ENCODE results near the gene RASSF7.
A peak's percentile ranks its signal among the peaks of the same experiment; 100 is the strongest.

Gene RASSF7

GRCh38 chr11:550746-551085 is 10.1 kb upstream of the RASSF7 start:
- DNase-seq (ENCODE audit: low read depth in 2 of 2, low spot score in 1 of 2): no peak

GRCh38 chr11:551131-551530 is 9.6 kb upstream of the RASSF7 start:
- no peak for DNase-seq (ENCODE audit: low read depth in 2 of 2, low spot score in 1 of 2)

GRCh38 chr11:551596-551995 is 9.2 kb upstream of the RASSF7 start:
- no peak for DNase-seq (ENCODE audit: low read depth in 2 of 2, low spot score in 1 of 2)

GRCh38 chr11:553083-553987 is 7.4 kb upstream of the RASSF7 start:
- no peak for DNase-seq (ENCODE audit: low read depth in 2 of 2, low spot score in 1 of 2)

DNA sequence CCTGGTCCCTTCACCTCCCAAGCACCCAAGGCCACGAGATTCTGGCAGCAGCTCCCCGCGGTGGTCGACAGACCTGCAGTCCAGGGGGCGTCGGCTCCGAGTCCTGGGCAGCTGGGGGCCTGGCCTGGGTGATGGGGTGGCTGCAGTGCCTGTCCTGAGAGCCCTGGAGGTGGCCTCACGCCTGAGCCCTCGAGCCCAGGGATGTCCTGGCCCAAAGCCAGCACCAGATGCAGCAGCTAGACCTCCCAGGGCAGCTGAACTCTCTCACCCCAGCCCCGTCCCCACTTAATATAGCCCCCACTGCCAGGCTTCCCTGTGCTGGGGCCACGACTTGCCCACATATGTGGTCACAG is 6.8 kb upstream of the RASSF7 start:
- DNase-seq (ENCODE audit: low read depth in 2 of 2, low spot score in 1 of 2): no peak

- DNase-seq (ENCODE audit: low read depth in 2 of 2, low spot score in 1 of 2): peak in 1 of 2 donors; percentile 54
Observed at GRCh38 chr11:554428-555226, 6.1 kb upstream of the RASSF7 start.

DNA sequence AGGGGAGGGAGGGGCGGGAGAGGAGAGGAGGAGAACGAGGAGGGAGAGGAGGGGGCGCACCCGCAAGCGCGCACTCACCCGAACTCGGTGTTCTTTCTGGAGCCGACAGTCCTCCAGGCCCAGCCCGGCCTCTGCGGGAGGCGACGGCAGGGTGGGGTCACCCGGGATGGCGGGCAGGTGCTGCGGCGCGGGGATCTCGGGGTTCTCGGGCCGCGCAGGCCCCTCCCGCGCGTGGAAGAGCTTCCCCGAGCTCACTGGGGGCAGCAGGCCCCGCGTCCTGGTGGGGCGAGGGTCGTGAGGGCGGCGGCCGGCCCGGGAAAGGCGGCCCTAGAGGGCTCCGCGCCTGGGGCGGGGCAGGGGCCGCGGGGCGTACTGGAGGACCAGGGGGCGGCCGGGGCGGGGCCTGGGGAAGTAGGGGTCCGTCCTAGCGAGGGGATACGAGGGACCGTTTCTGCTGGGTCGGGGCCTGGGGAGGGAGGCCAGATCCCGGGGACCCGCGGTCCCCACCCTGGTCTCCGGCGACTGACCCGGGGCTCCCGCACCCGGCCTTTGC is 5.5 kb upstream of the RASSF7 start:
- DNase-seq (ENCODE audit: low read depth in 2 of 2, low spot score in 1 of 2): no peak

DNA sequence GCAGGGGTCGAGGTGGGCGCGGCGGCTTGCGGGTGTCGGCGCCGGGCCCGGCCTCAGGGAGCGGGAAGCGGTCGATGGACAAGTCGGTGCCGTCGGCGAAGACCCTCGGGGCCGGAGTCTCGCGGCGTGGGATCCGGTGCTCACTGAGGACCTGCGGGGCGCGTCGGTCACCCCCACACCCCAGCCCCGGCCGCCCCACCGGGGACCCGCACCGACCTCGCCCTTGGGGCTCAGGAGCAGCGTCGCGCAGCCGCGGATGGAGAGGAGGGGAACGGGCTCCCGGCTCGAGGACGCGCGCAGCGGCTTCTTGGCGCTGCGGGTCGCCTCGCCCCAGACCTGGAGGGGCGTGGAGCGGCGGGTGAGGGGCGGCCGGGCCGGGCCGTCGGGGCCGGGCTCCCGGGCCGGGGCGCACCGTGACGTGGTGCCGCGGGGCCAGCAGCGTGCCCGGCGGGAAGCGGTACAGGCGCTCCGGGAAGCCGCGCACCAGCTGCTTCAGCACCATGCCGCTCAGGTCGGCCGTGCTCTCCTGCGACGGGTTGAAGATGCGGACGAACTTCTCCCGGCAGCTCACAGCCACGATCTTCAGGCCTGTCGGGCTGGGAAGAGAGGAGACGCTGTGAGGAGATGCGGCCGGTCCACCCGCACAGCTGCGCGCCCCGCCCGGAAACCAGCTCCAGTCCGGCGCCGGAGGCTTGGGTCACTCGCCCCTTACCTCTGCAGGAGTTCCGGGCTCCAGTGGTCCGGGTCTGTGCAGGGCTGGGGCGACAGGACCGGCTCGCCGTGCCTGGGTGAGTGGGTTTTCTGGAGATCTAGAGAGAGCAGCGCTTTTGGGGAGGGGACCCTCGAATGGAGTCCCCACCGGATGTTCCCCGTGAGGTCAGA is 4.7 kb upstream of the RASSF7 start:
- no peak for DNase-seq (ENCODE audit: low read depth in 2 of 2, low spot score in 1 of 2)

GRCh38 chr11:556662-557256 is 4.0 kb upstream of the RASSF7 start:
- DNase-seq (ENCODE audit: low read depth in 2 of 2, low spot score in 1 of 2): no peak

- DNase-seq (ENCODE audit: low read depth in 2 of 2, low spot score in 1 of 2): no peak
Observed at GRCh38 chr11:557328-558132, 3.2 kb upstream of the RASSF7 start.

GRCh38 chr11:558503-558902 is 2.3 kb upstream of the RASSF7 start:
- no peak for DNase-seq (ENCODE audit: low read depth in 2 of 2, low spot score in 1 of 2)

GRCh38 chr11:559020-559620 is 1.6 kb upstream of the RASSF7 start:
- no peak for DNase-seq (ENCODE audit: low read depth in 2 of 2, low spot score in 1 of 2)

DNA sequence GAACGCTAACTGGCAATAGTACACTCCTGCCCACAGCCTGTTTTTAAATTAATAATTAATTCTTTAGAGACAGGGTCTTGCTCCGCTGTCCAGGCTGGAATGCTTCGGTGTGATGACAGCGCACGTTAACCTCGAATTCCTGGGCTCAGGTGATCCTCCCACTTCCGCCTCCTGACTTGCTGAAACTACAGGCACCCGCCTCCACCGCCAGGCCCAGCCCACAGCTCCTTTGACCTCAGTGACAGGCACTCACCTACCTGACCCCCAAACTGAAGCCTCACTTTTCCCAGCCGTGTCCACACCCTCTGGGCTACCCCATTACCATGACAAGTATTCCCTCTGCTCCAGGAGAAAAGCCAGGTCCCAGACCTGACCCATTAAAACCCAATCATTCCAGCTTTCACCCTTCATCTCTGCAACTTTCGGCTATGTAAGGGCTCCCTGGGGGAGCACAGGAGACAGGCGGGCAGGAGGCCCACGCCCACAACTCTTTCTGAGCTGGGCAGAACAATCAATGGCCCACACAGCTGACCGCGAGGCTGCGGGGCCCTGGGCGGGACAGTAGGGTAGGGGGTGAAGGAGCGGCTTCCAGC is 962 bp upstream of the RASSF7 start:
- DNase-seq (ENCODE audit: low read depth in 2 of 2, low spot score in 1 of 2): no peak

- DNase-seq (ENCODE audit: low read depth in 2 of 2, low spot score in 1 of 2): no peak
Observed at GRCh38 chr11:561148-562003, 606 bp downstream of the RASSF7 start.

GRCh38 chr11:562046-562645 is 1.4 kb downstream of the RASSF7 start:
- DNase-seq (ENCODE audit: low read depth in 2 of 2, low spot score in 1 of 2): no peak

DNA sequence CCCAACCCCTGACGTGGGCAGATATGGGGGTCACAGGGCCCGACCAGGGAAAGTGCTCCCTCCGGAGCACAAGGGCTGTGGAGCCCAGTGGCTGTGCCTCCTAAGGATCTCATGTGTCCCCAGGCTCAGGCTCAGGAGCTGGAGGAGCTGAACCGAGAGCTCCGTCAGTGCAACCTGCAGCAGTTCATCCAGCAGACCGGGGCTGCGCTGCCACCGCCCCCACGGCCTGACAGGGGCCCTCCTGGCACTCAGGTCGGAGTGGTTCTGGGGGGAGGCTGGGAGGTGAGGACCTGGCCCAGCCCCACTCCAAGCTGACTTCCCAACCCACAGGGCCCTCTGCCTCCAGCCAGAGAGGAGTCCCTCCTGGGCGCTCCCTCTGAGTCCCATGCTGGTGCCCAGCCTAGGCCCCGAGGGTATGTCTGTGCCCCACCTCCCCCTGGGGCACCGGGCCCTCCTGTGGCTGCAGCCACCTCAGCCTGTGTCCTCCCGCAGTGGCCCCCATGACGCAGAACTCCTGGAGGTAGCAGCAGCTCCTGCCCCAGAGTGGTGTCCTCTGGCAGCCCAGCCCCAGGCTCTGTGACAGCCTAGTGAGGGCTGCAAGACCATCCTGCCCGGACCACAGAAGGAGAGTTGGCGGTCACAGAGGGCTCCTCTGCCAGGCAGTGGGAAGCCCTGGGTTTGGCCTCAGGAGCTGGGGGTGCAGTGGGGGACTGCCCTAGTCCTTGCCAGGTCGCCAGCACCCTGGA is 2.5 kb downstream of the RASSF7 start:
- DNase-seq (ENCODE audit: low read depth in 2 of 2, low spot score in 1 of 2): no peak

Data from stimulated activated CD8-positive, alpha-beta memory T cell treated with anti-CD3 and anti-CD28 coated beads, Interleukin-4, amount 100 ng/mL, for 1 hour (primary cell).